Gastroesophageal sphincter (tissue), 4 donors: ENCODE measurements around the gene SIGLEC1. TPM values are rescaled to one million over a fixed set of nuclear protein-coding genes. Genes with fewer than 3 reads are reported as not detected.

Experiments used
- ATAC-seq: fragments of 150-250 bp; one replicate; pipeline ENCODE4 v1.9.1; 2016; ENCODE audit warnings: mild to moderate bottlenecking, moderate library complexity
- H3K27ac ChIP-seq, 4 donors: fragments of 200-600 bp; sonication (generic) in 3 of 4; 1 replicate in 3 of 4; 2 replicates in 1 of 4; pipeline ENCODE4 v1.5.1; 2016 to 2019
- H3K27me3 ChIP-seq: fragments of 200-600 bp; sonication (generic); one replicate; pipeline ENCODE4 v1.5.1; 2019
- H3K36me3 ChIP-seq, 2 donors: fragments of 200-600 bp; sonication (generic); one replicate each; pipeline ENCODE4 v1.5.1; 2019; ENCODE audit warnings: control low read depth in 1 of 2
- H3K4me1 ChIP-seq, 3 donors: fragments of 200-600 bp; sonication (generic); 1 replicate in 2 of 3; 2 replicates in 1 of 3; pipeline ENCODE4 v1.5.1; 2016 to 2019; ENCODE audit warnings: control low read depth in 2 of 3
- H3K4me3 ChIP-seq, 2 donors: fragments of 200-600 bp; sonication (generic); one replicate each; pipeline ENCODE4 v1.5.1; 2019; ENCODE audit warnings: mild to moderate bottlenecking in 1 of 2, moderate library complexity in 1 of 2
- H3K9me3 ChIP-seq, 3 donors: fragments of 200-600 bp; sonication (generic); one replicate each; pipeline ENCODE4 v1.5.1; 2017 to 2019; ENCODE audit warnings: control low read depth in 2 of 3
- CTCF ChIP-seq, 4 experiments: fragments of 200-600 bp in 2 of 4; fragments of 450-650 bp in 2 of 4; sonication (generic) in 1 of 4; IDR thresholded peaks; one replicate each; pipeline ENCODE4 v1.5.1; 2017 to 2019; ENCODE audit warnings: antibody characterized with exemption in 4 of 4, mild to moderate bottlenecking in 2 of 4, moderate library complexity in 2 of 4
- EP300 ChIP-seq: sonication (generic); formaldehyde crosslinking; IDR thresholded peaks from one replicate; pipeline ENCODE4 v1.6.1; 2017; ENCODE audit warnings: antibody characterized with exemption, mild to moderate bottlenecking
- POLR2A ChIP-seq, 2 donors: fragments of 450-650 bp; IDR thresholded peaks; one replicate each; pipeline ENCODE4 v1.6.1; 2017; ENCODE audit warnings: antibody characterized with exemption in 2 of 2, mild to moderate bottlenecking in 2 of 2, moderate library complexity in 1 of 2
- POLR2AphosphoS5 ChIP-seq: sonication (generic); formaldehyde crosslinking; IDR thresholded peaks from one replicate; pipeline ENCODE4 v1.6.1; 2017; ENCODE audit warnings: antibody characterized with exemption
- whole genome bisulfite sequencing, 2 donors: methylation state at CpG; one replicate each; pipeline ENCODE4 v1.1.5; 2018; ENCODE audit warnings: low coverage in 1 of 2; 5-methylcytosine and 5-hydroxymethylcytosine counted together
- total RNA-seq, 4 donors: library from RNA; depleted of rRNA; stranded (reverse); fragments of >200 nt; gene quantifications; one replicate each; pipeline ENCODE4 v1.1.0, GENCODE V29; 2016

SIGLEC1 gene
- total RNA-seq, 4 donors from 2014 or later, result 10.1 to 17.2 (median 11.9) TPM

GRCh38 chr20:3753501-3754275 is 41.3 kb upstream of the SIGLEC1 start:
- H3K27ac ChIP-seq, result peak overlapping the region in 3 of 4 donors; percentile 51 to 57 (median 57)
- peaks cover 0 to 51% (median 6%) of the 10 kb centered on the region in 3 donors for H3K4me1 ChIP-seq
- H3K9me3 ChIP-seq, result no peaks in the 10 kb centered on the region
- no peak for ATAC-seq
- TF ChIP-seq POLR2A (IDR thresholded peaks at IDR 0.05) (no peak), EP300 (no peak), POLR2AphosphoS5 (no peak), CTCF (IDR thresholded peaks at IDR 0.05) (no peak)
- WGBS, 2 donors, result 53 to 79% methylated on average over 6 to 12 of the region's 26 CpGs
- H3K36me3 ChIP-seq, result peaks cover 0 to 79% of the 10 kb centered on the region in 2 donors
- peaks cover 19% of the 10 kb centered on the region for H3K27me3 ChIP-seq
- H3K4me3 ChIP-seq, result no peak overlapping the region

GRCh38 chr20:3753098-3753497 is 40.7 kb upstream of the SIGLEC1 start:
- H3K27ac ChIP-seq, result peak overlapping the region in 3 of 4 donors; percentile 57 to 60 (median 57)
- H3K4me3 ChIP-seq, result no peak overlapping the region
- H3K9me3 ChIP-seq, result no peaks in the 10 kb centered on the region
- H3K27me3 ChIP-seq, result peaks cover 25% of the 10 kb centered on the region
- peaks cover 0 to 79% of the 10 kb centered on the region in 2 donors for H3K36me3 ChIP-seq
- peak; percentile 77 for ATAC-seq
- H3K4me1 ChIP-seq, result peaks cover 0 to 48% (median 6%) of the 10 kb centered on the region in 3 donors
- TF ChIP-seq CTCF (IDR thresholded peaks at IDR 0.05) (peak in 3 of 4 experiments; percentile 70 to 85 (median 84)), EP300 (no peak)
- WGBS, 2 donors, result 18% methylated on average over 4 of the region's 4 CpGs; no CpG with 5 or more reads in 1 of the 2 donors

- H3K4me1 ChIP-seq, result peaks cover 0 to 41% (median 6%) of the 10 kb centered on the region in 3 donors
- no peaks in the 10 kb centered on the region for H3K9me3 ChIP-seq
- H3K36me3 ChIP-seq, result peaks cover 0 to 73% of the 10 kb centered on the region in 2 donors
- H3K27ac ChIP-seq, result peak overlapping the region in 2 of 4 donors; percentile 57 to 60
- H3K27me3 ChIP-seq, result peaks cover 26% of the 10 kb centered on the region
- peak overlapping the region in 1 of 2 donors; percentile 45 for H3K4me3 ChIP-seq
- WGBS, 2 donors, result 66% methylated on average over 9 of the region's 13 CpGs; no CpG with 5 or more reads in 1 of the 2 donors
- TF ChIP-seq CTCF (IDR thresholded peaks at IDR 0.05) (no peak), EP300 (no peak), POLR2A (IDR thresholded peaks at IDR 0.05) (no peak), POLR2AphosphoS5 (no peak)
- no peak for ATAC-seq
These were observed 40.0 kb upstream of the SIGLEC1 start for GRCh38 chr20:3752386-3752759.

GRCh38 chr20:3751675-3752385 is 39.4 kb upstream of the SIGLEC1 start:
- no peak for ATAC-seq
- H3K4me3 ChIP-seq, result peak overlapping the region; percentile 0 to 45
- no peak for TF ChIP-seq POLR2A (IDR thresholded peaks at IDR 0.05)
- no peak for TF ChIP-seq EP300
- TF ChIP-seq POLR2AphosphoS5, result no peak
- no peak for TF ChIP-seq CTCF (IDR thresholded peaks at IDR 0.05)
- WGBS, 2 donors, result no CpG with 5 or more reads among the region's 95 CpGs
- H3K27ac ChIP-seq, result peak overlapping the region in 3 of 4 donors; percentile 32 to 60 (median 57)
- H3K9me3 ChIP-seq, result no peaks in the 10 kb centered on the region
- H3K27me3 ChIP-seq, result peaks cover 26% of the 10 kb centered on the region
- peaks cover 0 to 68% of the 10 kb centered on the region in 2 donors for H3K36me3 ChIP-seq
- peaks cover 0 to 41% (median 6%) of the 10 kb centered on the region in 3 donors for H3K4me1 ChIP-seq
